NCI-H2029 (cell line): ENCODE data around the gene HSD17B2.

Source experiments
- DNase-seq: peaks from one replicate; lab custom pipeline; 2025; lab: John Stamatoyannopoulos, UW

The HSD17B2 gene

GRCh38 chr16:82050506-82050905 is 15.5 kb downstream of the HSD17B2 start:
- DNase-seq = no peak

- no peak for DNase-seq
Measured at GRCh38 chr16:82050909-82051357, 15.9 kb downstream of the HSD17B2 start.

- no peak for DNase-seq
Measured at GRCh38 chr16:82051656-82052055, 16.6 kb downstream of the HSD17B2 start.

- no peak for DNase-seq
Measured at GRCh38 chr16:82055117-82055516, 20.1 kb downstream of the HSD17B2 start.

GRCh38 chr16:82055728-82056549 is 20.9 kb downstream of the HSD17B2 start:
- no peak for DNase-seq

GRCh38 chr16:82056550-82056896 is 21.5 kb downstream of the HSD17B2 start:
- DNase-seq = no peak

- no peak for DNase-seq
Measured at GRCh38 chr16:82059161-82059982, 24.3 kb downstream of the HSD17B2 start.

- DNase-seq = no peak
Measured at GRCh38 chr16:82059983-82060421, 24.9 kb downstream of the HSD17B2 start.

- DNase-seq = no peak
Measured at GRCh38 chr16:82061861-82062525, 26.9 kb downstream of the HSD17B2 start.

GRCh38 chr16:82062645-82063058 is 27.6 kb downstream of the HSD17B2 start:
- DNase-seq = no peak

- DNase-seq = no peak
Measured at GRCh38 chr16:82063456-82064082, 28.5 kb downstream of the HSD17B2 start.

GRCh38 chr16:82067042-82067803 is 32.2 kb downstream of the HSD17B2 start:
- no peak for DNase-seq

GRCh38 chr16:82067804-82068325 is 32.8 kb downstream of the HSD17B2 start:
- no peak for DNase-seq

- no peak for DNase-seq
Measured at GRCh38 chr16:82070656-82071369, 35.8 kb downstream of the HSD17B2 start.

- no peak for DNase-seq
Measured at GRCh38 chr16:82071421-82071820, 36.4 kb downstream of the HSD17B2 start.

GRCh38 chr16:82072313-82072712 is 37.3 kb downstream of the HSD17B2 start:
- DNase-seq = no peak

- no peak for DNase-seq
Measured at GRCh38 chr16:82074019-82074558, 39.0 kb downstream of the HSD17B2 start.

- DNase-seq = no peak
Measured at GRCh38 chr16:82078125-82078524, 43.1 kb downstream of the HSD17B2 start.

- no peak for DNase-seq
Measured at GRCh38 chr16:82079892-82080291, 44.8 kb downstream of the HSD17B2 start.

GRCh38 chr16:82081264-82081663 is 46.2 kb downstream of the HSD17B2 start:
- no peak for DNase-seq
